Stimulated activated CD8-positive, alpha-beta memory T cell treated with anti-CD3 and anti-CD28 coated beads, Interleukin-4, amount 100 ng/mL, for 24 hours (primary cell): ENCODE measurements around the gene ACACB.
A peak's percentile ranks its signal among the peaks of the same experiment; 100 is the strongest.

ENCODE experiments used
- DNase-seq: peaks from one replicate; pipeline ENCODE4 v3.0.0-alpha.2; 2020; ENCODE audit warnings: low read depth

ACACB gene

DNA sequence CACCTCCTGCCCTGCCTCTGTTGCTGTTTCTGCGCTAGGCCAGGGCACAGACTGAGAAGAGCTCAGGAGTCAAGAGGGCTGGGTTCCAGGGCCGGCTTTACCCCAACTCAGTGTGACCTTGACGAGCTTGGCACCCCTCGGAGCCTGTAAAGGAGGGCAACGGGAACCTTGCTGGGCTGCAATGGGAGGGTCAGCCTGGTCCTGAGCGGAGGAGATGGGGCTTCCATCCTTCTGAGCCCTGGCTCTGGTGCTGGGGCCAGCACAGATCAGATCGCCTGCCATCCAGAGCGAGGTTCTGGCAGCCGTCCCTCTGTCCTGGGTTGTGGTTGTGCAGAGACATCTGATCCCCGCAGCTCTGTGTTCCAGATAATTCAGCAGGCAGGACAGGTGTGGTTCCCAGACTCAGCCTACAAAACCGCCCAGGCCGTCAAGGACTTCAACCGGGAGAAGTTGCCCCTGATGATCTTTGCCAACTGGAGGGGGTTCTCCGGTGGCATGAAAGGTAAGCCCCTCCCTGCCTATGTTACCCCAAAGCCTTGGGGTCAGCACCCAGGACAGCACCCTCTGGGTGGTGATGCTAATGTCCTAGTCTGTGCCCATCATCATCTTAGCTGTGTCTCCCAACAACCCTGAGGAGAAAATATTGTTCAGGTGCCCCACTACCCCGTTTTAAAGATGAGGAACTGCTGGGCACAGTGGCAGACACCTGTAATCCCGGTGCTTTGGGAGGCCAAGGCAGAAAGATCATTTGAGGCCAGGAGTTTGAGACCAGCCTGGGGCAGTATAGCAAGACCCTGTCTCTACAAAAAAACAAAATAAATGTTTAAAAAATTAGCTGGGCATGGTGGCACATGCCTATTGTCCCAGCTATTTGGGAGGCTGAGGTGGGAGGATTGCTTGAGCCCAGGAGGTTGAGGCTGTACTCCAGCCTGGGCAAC, 142.5 kb downstream of the ACACB start:
- DNase-seq: no peak

DNA sequence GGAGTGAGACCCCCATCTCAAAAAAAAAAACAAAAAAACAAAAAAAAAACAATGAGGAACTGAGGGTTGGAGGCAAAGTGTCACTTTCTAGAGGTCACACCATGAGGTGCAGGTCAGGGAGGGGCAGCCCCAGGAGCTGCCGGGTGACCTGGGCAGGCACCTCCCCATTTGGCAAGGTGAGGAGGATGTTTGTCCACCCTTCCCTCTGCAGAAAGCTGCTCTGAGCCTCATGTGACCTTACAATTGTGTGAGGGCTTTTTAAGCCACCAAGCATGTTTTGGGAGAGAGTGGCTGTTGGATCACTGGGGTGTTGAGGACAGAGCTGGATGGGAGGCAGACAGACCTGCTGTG, 143.1 kb downstream of the ACACB start:
- DNase-seq: no peak

DNA sequence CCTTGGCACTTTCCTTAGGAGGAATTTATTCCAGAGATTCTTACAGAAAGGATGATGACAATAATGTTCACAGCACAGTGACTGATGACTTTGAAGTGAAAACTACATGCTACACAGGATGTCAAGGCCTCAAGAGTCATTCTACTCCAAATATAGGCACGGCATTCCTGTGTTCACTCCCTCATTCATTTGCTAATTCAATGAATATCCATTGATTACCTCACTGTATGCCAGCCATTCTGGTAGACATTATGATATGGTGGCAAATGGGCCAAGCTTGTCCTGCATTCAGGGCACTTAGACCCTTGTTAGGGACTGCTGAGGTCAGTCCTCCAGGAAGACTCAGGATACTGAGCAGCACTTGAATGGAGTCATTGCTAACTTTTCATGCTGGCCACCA, 144.7 kb downstream of the ACACB start:
- no peak for DNase-seq

DNA sequence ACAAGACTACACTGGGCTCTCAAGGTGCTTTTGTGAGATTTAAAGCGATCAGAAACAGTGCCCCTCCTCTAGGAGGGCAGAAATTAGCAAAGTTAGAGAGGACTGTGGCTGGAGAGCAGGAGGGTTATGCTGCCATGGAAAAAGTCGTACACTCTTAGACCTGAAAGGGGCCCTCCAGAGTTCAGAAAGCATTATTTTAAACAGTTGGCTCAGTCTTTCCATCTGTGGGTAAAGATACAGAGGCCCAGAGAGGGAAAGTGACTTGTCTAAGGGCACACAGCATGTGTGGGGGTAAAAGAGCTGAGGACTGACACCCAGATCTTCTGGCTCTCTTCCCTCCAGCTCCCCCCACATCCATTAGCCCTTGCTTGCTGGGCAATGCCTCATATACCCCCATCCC, 145.6 kb downstream of the ACACB start:
- DNase-seq: no peak

DNA sequence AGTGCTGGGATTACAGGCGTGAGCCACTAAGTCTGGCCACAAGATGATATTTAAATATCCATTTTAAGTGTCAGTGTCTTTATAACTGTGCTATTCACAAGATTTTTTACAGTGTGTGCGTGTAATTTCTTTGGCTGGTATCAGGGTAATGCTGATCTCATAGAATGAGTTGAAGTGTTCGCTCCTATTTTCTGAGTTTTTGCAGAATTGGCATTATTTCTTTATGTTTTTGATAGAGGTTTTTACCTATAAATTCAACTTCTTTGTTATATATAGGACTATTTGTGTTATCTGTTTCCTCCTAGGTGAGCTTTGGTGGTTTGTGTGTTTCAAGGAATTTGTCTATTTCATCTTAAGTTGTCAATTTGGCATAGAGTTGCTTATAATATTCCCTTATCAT, 147.1 kb downstream of the ACACB start:
- DNase-seq: no peak

DNA sequence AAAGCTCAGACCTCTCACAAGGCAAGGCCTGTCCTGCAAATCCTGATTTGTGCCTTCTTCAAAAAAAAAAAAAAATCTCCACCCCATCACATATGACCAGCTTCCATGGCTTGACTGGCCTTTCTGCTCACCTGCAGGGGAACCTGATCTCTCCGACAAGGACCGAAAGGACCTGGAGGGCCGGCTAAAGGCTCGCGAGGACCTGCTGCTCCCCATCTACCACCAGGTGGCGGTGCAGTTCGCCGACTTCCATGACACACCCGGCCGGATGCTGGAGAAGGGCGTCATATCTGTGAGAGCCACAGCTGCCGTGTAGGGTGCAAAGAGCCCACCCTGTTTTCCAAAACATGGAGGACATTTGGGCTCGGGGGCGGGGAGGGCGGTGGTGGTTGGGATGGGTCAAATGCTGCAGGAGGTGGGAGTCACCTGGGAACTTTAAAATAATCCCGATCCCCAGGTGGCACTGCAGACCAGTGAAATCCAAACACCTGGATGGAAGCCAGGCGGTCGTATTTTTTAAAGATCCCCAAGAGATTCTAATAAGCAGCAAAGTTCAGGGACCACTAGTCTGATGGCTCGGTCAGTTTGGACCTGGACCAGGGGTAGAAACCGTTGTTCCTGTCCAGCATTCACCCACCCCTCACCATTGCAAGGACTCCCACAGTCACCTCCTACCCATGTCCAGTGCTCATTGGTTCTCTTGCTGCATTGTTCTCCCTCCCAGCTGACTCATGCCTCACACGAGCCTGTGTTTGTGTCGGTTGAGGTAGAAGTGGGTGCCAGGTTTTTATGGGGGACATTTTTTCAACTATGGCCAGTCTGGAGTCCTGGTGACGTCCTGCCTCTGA, 147.9 kb downstream of the ACACB start:
- DNase-seq: peak; percentile 13

DNA sequence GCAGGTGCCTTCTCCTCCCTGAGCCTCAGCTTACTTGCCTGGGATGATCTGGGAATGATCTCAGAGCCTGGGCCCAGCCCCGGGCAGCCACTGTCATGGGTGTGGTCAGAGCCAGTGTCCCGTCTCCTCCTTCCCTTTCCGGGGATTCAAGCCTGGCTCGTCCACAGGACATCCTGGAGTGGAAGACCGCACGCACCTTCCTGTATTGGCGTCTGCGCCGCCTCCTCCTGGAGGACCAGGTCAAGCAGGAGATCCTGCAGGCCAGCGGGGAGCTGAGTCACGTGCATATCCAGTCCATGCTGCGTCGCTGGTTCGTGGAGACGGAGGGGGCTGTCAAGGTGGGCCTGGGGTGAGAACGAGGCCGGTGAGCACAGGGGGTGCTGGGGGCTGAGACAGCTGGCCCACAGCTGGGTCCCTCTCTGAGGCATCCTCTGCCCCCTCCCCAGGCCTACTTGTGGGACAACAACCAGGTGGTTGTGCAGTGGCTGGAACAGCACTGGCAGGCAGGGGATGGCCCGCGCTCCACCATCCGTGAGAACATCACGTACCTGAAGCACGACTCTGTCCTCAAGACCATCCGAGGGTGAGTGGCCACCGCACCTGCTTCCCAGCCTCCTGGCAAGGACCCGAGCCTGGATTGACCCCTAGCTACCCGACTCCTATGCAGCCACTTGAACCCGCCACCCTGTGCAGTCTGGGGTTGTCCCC, 148.7 kb downstream of the ACACB start:
- no peak for DNase-seq

DNA sequence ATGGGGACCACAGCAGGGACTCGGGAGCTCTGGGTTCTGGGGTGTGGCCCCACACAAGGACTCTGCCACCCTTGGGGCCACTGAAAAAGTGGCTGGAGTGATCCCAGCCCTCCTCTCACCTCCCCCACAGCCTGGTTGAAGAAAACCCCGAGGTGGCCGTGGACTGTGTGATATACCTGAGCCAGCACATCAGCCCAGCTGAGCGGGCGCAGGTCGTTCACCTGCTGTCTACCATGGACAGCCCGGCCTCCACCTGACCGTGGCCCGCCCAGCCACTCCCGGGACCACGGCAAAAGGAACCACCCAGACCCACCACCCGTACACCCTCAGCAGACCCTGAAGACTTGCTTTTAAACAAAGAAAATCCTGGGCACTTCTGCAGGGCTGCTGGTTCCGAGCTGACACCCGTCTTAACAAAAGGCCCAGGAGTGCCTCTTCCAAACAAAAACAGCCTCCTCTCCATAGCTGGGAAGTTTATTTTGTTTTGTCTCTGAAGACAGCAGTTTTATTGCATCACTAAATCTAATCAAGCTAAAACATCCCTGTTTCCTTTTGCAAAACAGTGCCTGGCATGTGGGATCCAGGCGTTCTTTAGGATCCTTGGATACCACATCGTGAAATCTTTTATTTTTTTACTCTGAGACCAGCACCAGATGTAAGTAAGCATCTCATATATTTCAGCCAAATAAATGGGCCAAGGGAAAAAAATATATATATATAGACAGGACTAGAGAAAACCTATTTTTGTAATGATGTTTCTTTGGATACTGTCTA, 149.9 kb downstream of the ACACB start:
- no peak for DNase-seq

DNA sequence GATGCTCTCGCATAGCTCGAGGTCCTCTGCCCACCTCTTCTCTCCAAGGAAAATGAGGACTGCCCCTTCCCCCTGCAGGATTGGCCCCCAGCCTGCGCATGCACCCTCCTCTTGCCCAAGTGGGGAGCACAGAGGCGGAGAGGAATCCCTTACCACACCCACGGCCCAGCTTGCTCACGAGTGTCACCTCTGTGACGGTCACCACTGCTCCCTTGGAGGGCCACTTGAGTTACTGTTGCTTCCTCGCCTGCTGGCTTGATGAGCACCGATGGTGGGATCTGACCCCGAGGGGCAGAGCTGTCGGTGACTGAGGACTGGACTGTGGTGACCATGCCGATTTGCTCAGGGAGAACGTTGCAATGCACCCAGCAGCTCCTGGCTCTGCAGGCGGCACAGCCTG, 151.0 kb downstream of the ACACB start:
- DNase-seq: no peak

DNA sequence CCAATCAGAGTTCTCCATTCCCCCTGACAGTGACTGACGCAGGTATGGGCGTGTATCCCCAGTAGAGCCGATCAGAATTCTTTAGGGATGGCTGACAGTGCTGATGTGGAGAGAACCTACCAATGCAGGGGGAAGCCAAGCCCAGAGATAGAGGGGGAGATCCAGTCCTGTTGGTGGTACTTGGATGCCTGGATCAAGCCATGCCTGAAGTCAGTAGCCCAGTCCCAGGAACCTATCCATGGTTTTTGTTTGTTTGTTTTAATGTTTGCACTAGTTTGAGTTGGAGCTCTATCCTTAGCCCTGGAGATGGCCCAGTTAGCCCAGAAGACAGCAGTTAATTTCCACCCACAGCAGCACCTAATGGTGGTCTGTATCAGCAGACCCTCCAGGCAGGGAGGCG, 152.5 kb downstream of the ACACB start:
- no peak for DNase-seq

DNA sequence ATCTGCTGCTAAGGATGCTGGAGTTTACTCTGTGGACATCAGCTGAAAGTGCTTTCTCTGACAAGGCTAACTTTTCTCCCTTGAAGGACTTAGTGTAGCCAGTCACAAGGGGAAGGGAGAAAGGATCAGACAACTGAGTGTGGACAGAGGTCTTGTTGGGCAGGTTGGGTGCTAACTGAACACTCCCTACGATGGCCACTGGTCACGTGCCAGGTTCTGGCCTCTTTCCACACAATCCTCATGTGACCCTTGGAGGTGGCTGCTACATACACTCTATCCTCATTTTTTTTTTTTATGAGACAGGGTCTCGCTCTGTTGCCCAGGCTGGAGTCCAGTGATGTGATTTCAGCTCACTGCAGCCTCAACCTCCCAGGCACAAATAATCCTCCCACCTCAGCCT, 153.0 kb downstream of the ACACB start:
- no peak for DNase-seq

DNA sequence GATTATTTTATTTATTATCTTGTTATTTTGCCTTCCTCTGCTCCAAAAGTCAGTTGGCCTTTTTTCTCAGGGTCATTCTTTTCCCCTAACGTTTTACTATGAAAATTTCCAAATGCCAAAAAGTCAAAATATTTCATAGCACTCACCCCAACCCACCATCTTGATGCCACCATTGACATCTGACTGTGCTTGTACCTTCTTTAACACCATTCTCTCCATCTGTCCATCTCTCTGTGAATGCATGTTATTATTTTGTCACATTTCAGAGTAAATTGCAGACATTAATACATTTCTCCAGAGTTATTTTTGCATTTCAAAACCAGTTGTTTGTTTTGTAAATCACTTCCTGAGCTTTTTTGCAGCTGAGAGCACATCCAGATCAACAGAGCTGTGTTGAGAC, 154.1 kb downstream of the ACACB start:
- DNase-seq: no peak

DNA sequence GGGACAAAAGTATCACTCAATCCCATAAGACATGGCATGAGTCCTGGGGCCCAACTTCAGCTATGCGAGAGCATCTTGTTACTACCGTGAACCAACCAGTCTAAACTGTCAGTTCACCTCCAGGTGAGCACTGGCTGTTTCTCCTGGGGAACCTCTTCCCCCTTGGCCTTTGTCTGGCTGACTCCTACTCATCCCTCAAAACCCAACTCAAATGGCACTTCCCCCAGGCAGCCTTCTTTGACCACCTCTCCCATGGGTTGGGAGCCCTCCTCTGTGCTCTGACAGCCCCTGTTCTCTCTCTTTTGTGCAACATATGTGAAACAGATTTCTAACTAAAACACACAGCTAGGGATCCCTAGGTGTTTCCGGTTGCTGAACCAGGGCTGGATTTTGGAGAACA, 155.0 kb downstream of the ACACB start:
- DNase-seq: no peak

DNA sequence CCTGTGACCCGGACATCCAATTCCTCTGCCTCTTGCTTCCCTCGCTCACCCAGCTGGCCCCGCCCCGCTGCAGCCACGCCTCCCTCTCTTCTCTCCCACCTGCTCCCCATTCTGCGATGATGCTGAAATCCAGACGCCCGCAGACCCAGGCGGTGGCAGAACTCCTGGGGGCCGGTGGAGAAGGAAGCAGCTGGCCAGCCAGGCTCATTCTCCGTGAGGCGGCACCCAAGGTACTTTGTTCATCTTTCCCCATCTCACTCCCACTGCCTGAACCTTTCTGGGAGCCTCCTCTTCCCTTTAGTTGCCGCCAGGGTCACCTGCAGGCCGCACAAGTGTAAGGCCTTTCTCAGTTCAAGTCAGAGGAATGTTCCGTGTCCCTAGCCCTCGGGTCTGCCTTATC, 157.0 kb downstream of the ACACB start:
- DNase-seq: no peak

DNA sequence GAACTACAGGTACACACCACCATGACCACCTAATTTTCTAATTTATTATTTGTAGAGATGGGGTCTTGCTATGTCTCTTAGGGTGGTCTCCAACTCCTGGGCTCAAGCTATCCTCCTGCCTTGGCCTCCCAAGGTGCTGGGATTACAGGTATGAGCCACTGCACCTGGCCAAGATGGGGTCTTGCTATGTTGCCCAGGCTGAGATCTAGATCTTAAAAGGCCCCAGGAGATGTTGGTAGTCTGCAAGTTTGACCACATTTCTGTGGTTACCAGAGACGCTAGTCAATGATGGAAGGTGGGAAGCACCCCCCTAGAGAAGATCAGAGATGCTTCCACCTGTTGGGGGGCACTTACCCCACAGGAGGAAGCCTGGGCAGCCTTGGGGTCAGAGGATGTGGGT, 158.0 kb downstream of the ACACB start:
- DNase-seq: no peak

DNA sequence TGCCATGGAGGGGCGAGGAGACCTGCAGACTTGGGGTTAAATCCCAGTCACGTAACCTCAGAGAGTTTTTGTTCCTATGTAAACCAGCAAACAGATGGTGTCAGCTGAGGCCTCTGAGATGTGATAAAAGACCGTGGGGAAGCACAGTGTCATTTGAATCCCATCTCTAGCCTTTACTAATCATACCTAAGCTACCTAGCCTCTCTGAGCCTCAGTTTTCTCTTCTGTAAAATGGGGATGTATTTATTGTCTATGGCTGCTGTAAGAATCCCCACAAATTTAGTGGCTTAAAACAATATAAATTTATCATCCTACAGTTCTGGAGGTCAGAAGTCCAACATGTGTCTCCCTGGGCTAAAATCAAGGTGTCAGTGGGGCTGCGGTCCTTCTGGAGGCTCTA, 158.8 kb downstream of the ACACB start:
- no peak for DNase-seq

DNA sequence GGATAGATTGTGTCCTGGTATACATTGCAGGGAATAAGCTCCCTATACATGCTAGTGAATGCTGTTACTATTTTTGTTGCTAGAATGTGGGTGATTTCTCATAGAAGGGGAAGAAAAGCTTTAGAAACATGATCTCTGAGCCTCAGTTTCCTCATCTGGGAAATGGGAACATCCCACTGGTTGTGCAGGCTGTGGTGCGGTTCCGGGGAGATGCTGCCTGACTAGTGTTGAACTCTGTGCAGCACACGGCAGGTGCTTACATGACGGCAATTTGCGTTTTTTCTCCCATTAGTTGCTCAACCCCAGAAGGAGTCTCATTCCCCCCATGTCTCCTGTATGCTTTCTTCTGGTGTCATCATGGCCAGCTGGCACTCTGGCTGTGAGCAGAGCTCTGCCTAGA, 159.8 kb downstream of the ACACB start:
- DNase-seq: no peak

DNA sequence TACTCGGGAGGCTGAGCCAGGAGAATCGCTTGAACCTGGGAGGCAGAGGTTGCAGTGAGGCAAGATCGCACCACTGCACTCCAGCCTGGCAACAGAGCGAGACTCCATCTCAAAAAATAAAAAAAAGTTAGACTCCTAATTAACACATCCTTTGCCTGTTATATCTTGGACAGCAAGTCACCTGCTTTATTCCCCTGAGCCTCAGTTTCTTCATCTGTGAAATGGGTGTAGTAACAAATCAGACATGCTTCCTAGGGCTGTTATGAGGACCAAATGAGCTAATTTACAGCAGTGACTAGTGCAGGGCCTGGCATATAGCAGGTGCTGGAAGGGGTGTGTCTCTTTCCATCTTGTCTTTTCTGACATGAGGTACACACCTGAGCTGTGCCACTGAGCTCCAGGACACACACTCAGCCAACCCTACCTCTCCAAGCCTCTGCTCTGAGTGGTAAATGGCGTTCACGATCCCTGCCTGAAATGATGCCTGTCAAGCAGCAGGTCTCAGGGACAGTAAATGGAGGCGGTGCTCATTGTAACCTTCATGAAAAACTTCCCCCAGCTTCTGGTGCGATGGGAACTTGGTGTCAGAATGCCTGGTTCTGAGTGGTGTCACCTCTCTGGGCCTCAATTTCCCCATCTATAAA, 161.0 kb downstream of the ACACB start:
- DNase-seq: no peak

DNA sequence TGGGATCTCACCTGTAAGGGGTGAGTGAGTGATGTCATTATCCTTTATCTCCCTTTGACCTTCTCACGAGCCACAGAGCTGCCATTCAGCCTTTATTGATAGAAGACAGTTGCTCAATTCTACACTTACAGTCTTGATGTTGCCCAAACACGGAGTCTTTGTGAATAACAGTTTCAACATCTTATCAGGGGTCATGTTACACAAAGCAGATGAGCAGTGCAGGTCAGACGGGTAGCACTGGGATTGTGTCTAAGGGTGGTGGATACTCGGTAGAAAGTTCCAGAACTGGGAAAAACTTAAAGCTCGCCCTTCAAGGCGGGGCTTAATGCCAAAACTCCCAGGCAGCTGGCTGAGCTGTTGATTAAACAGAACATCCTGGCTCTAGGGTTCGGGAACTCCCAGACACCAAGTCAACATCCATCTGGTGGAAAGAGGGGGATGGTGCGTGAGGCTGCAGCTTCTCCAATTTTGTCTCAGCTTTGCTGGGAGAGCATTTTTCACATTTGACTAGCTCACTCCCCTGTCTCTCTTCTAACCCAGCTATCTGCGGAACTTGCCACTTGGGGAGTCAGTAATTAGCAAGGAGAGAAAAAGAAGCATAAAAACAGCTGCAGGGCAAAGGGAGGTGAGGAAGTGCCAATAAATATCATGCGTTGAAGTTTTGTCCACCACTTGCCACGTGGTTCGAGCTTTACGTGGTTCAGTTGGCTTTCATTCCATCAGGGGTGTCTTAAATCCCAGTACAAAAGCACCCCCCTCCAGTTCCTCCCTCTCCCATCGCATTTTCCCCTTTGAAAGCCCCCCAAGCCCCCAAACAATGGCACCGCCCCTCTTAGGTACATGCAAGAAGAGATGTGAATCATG, 161.7 kb downstream of the ACACB start:
- DNase-seq: no peak

DNA sequence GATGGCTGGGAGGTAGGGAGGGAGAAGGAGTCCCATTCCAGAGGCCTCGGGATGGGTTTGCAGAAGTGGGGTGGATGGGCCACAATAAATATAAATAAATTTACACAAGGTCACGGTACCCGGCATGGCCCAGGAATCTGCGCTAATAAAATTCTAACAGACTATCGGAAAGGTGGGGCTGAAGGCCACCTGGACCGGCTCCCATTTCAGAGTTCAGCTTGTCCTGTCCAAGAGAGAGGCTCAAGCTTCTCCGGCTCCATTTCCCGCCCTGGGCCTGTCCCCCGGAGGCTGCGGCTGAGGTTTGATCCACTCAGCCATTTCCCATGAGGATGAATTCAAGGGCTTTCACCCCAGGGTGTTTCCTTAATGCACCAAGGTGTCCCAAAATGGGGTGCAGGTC, 162.5 kb downstream of the ACACB start:
- DNase-seq: no peak
